Duodenal mucosa (tissue), 2 donors: ENCODE measurements around the gene DIAPH3.

Experiments used
- H3K27ac ChIP-seq: one replicate; pipeline ENCODE4 v1.7.0; 2013; ENCODE audit warnings: low read depth, low read length
- H3K27me3 ChIP-seq, 2 donors: one replicate each; pipeline ENCODE4 v1.7.0; 2013; ENCODE audit warnings: low read length in 2 of 2, control low read depth in 1 of 2; ENCODE audit not compliant: insufficient read depth in 2 of 2, control insufficient read depth in 1 of 2
- H3K36me3 ChIP-seq, 2 donors: one replicate each; pipeline ENCODE4 v1.7.0; 2013; ENCODE audit warnings: low read length in 2 of 2, control low read depth in 1 of 2; ENCODE audit not compliant: insufficient read depth in 2 of 2, control insufficient read depth in 1 of 2
- H3K4me1 ChIP-seq, 2 donors: one replicate each; pipeline ENCODE4 v1.7.0; 2013; ENCODE audit warnings: low read length in 2 of 2, control low read depth in 1 of 2; ENCODE audit not compliant: insufficient read depth in 2 of 2, control insufficient read depth in 1 of 2
- H3K4me3 ChIP-seq, 2 donors: one replicate each; pipeline ENCODE4 v1.7.0; 2013; ENCODE audit warnings: low read length in 2 of 2, low read depth in 1 of 2
- H3K9ac ChIP-seq, 2 donors: one replicate each; pipeline ENCODE4 v1.7.0; 2013; ENCODE audit warnings: low read length in 2 of 2, low read depth in 1 of 2
- H3K9me3 ChIP-seq, 2 donors: one replicate each; pipeline ENCODE4 v1.7.0; 2013; ENCODE audit warnings: low read length in 2 of 2, control low read depth in 1 of 2; ENCODE audit not compliant: control insufficient read depth in 1 of 2

Gene DIAPH3

DNA sequence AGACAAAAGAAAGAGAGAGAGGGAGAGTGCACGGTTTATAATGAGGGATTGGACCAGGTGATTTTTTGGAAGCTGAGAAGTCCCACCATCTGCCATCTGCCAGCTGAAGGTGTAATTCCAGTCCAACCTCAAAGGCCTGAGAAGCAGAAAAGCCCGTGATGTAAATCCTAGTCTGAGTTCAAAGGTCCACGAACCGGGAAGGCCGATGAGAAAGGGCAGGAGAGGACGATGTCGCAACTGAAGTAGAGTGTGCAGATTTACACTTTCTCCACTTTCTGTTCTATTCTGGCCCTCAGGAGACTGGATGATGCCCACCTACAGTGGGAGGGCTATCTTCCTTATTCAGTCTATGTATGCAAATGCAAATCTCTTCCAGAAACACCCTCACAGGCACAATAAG, 500.0 kb downstream of the DIAPH3 start:
- no peak overlapping the region for H3K4me3 ChIP-seq

DNA sequence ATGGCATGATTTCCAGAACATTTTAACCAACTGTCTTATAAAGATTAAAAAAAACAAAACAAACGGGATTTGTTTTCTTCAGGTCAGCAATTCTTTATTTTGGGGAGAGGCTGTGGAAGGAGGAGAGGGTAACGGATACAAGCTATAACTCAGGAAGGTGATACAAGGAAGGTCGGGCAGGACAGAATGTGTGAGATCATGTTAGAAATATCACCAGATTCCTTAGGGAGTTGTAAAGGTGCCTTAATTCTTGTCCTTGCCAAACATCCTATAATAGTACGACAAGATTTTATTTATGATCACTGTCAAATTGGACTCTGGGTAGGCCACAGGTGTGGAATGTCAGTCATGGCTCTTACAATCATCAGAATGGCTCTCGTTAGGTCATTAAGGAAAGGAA, 503.1 kb downstream of the DIAPH3 start:
- Histone ChIP-seq H3K27ac (no peak overlapping the region), H3K9me3 (no peaks in the 10 kb centered on the region), H3K27me3 (no peaks in the 10 kb centered on the region), H3K4me1 (peaks cover 11 to 13% of the 10 kb centered on the region in 2 donors), H3K9ac (no peak overlapping the region), H3K4me3 (no peak overlapping the region), H3K36me3 (no peaks in the 10 kb centered on the region)

More for the DNA sequence above, 500.0 kb downstream of the DIAPH3 start:
- H3K27ac ChIP-seq = no peak overlapping the region
- no peak overlapping the region for H3K9ac ChIP-seq
- H3K27me3 ChIP-seq = no peaks in the 10 kb centered on the region
- peaks cover 14 to 17% of the 10 kb centered on the region in 2 donors for H3K4me1 ChIP-seq
- no peaks in the 10 kb centered on the region for H3K9me3 ChIP-seq
- H3K36me3 ChIP-seq = no peaks in the 10 kb centered on the region

DNA sequence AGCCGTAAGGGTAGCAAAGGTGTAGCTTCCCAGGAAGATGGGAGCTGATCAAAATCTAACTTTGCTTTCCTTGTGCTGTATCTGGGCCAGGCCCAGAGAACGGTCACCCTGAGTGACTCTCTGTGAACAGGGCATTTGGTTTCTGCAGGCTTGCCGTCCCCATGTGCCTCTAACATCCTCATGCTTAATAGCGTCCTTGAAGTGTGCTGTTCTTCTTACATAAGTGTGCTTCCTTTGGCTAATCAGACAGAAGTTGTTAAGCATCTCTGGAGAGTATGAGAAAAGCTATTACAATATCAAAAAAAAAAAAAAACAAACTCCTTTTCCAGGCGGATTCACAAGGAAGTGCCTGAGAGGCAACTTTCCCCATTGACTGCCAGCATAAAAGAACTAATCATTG, 503.7 kb downstream of the DIAPH3 start:
- Histone ChIP-seq H3K27ac (no peak overlapping the region), H3K4me1 (peaks cover 6 to 7% of the 10 kb centered on the region in 2 donors), H3K9me3 (no peaks in the 10 kb centered on the region), H3K27me3 (no peaks in the 10 kb centered on the region), H3K4me3 (no peak overlapping the region), H3K36me3 (no peaks in the 10 kb centered on the region), H3K9ac (no peak overlapping the region)

DNA sequence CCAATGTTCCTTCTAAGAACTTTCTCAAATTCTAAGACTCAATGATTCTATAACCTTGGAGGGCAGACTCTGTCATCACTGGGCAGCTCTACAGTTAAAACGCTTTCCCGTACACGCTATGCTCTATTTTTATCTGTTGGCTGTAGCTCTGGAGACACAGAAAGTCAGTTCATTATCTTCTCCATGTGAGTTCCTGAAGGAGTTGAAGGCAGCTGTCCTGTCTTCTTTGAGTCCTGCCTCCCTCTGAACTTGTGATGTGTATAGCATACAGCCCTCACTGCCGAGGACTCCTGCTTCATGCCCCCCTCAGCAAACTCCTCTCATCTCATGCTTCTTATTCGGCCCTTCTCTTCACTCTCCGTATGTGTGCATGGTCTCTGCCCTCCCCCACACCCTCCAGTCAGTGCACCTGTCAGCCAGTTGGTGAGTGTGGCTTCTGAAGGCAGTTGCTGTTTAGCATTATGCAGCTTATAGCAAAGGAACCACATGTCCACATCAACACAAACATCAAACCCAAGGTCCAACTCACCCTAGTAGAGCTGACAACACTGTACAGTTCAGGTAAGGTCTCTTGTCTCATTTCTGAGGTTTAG, 504.9 kb downstream of the DIAPH3 start:
- Histone ChIP-seq H3K27me3 (no peaks in the 10 kb centered on the region), H3K4me1 (no peaks in the 10 kb centered on the region), H3K9ac (no peak overlapping the region), H3K27ac (no peak overlapping the region), H3K4me3 (no peak overlapping the region), H3K36me3 (no peaks in the 10 kb centered on the region), H3K9me3 (no peaks in the 10 kb centered on the region)

DNA sequence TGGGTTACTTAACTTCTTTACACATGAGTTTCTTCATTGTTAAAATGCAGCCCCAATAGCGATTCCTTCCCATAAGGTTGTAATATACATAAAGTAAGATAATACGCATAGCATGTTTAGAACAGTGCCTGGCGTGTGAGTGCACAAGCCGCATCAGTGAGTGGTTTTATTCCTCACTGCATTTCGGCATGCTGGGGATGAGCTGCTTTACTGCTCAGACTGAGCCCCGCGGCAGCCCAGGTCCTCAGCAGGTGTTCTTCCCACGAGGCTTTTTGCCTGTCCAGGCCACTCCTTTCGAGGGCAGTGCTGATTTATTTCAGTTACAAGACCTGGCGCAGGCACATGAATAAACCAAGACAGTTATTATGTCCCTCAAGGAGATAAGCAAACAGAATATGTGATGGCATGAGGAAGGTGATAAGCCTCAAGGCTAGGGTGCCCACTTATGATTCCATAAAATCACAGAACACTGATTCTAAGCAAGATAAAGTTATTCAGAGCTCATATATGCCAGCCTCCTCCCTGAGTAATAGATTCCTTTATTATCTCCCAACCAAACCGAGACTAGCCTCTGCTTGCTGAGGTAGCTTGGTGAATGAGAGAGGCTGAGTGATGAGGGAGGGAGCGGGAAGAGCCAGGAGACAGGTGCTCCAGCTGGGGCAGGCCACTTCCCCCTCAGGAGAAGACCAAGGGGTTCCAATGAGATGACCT, 505.5 kb downstream of the DIAPH3 start:
- H3K9me3 ChIP-seq = no peaks in the 10 kb centered on the region
- no peak overlapping the region for H3K27ac ChIP-seq

DNA sequence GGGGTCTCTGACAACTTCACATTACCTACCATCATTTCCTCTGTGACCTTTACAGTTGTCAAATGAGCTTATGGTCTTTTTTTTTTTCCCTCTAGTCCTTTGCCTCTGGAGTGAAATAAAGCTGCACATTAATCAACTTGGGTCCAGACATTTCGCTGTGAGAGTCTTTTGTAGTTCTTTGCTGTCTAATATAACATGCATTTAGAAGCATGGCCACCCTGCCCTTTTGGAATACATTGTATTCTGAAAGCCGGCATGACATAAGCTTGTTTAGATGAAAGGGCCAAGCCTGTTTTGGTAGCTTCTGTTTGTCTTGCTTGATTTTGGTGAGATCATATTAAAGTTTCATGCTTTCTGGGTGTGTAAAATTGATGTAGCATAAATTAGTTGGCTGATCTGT, 509.8 kb downstream of the DIAPH3 start:
- H3K4me1 ChIP-seq = no peaks in the 10 kb centered on the region
- no peak overlapping the region for H3K9ac ChIP-seq
- no peak overlapping the region for H3K27ac ChIP-seq
- no peaks in the 10 kb centered on the region for H3K36me3 ChIP-seq
- H3K27me3 ChIP-seq = no peaks in the 10 kb centered on the region
- H3K4me3 ChIP-seq = no peak overlapping the region
- no peaks in the 10 kb centered on the region for H3K9me3 ChIP-seq

More for the DNA sequence above, 505.5 kb downstream of the DIAPH3 start:
- no peaks in the 10 kb centered on the region for H3K27me3 ChIP-seq
- H3K4me1 ChIP-seq = no peaks in the 10 kb centered on the region
- no peaks in the 10 kb centered on the region for H3K36me3 ChIP-seq
- H3K4me3 ChIP-seq = no peak overlapping the region
- H3K9ac ChIP-seq = no peak overlapping the region

DNA sequence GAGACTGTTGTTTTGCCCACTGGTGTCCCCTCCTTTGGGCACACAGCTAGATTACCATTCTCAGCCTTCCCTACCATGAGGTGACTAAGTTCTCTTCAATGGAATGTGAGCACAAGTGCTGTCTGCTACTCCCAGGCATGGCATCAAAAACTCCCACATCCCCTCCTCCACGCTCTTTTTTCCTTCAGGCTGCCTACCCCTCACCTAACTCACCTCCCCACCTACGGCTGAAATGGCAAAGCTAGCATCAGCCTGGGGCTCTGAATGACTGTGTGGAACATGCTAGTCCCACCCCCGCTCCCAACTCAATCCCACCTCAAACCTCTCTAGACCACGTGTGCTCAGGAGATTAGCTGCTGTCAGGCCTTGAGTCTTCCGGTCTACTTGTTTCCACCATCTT, 512.2 kb downstream of the DIAPH3 start:
- Histone ChIP-seq H3K9ac (no peak overlapping the region), H3K4me3 (no peak overlapping the region), H3K36me3 (no peaks in the 10 kb centered on the region), H3K4me1 (no peaks in the 10 kb centered on the region), H3K27me3 (no peaks in the 10 kb centered on the region), H3K9me3 (no peaks in the 10 kb centered on the region), H3K27ac (no peak overlapping the region)

DNA sequence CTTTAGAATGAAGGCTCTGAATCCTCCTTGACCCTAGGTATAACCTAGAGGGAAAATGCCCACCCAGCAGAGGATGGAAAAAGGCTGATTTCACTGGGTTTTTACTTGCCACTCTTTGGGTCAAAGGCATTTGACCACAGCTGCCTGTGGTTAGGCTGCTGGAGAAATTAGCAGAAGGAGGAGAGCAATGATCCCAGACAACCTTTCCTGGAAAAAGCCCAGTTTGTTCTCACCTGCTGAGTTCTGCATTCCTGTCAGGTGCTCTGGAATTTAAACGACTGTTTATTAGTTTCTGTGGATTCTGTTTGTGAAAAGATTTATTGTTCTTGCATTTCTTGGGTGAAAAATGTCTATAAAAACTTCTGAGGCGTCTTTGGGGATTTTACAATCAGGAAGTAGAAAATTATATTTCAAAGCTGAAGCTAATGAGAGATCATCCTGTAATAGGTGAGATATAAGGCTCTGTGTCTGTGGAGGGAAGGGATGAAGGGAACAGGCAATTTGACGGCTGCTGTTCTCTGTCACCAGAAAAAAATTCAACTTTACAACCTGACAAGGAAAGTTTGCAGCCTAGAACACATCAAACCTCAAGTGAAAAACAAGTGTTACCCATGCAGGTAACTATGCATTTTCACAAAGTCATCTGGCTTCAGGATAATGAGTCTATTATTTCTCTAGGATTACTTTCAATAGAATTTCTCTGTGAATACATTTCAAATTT, 519.7 kb downstream of the DIAPH3 start:
- H3K9ac ChIP-seq = no peak overlapping the region
- H3K4me3 ChIP-seq = no peak overlapping the region
- no peaks in the 10 kb centered on the region for H3K36me3 ChIP-seq
- H3K9me3 ChIP-seq = no peaks in the 10 kb centered on the region
- no peak overlapping the region for H3K27ac ChIP-seq
- H3K4me1 ChIP-seq = no peaks in the 10 kb centered on the region
- H3K27me3 ChIP-seq = no peaks in the 10 kb centered on the region

DNA sequence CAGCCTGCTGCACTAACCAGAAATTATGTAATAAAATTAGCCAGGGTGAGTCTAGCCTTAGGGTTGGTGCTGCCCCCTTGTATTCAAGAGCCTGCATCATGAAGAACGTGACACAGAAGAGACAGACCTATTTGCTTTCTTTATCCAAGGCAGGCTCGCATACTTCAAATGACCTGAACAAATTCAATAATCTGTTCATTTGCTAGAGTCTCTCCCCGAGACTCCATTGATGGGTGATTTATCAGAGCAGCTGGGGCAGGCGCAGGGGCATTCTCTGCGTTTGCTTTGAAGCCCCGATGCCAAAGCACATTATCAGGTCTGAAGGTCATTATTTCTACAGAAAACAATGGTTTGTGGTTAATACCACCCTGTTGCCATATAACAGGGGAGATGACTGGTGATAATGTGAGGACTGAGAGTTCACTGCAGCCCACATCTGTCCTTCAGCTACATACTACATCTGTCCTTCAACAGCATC, 520.3 kb downstream of the DIAPH3 start:
- H3K9me3 ChIP-seq = no peaks in the 10 kb centered on the region
- no peak overlapping the region for H3K4me3 ChIP-seq
- no peaks in the 10 kb centered on the region for H3K27me3 ChIP-seq
- H3K4me1 ChIP-seq = no peaks in the 10 kb centered on the region
- no peaks in the 10 kb centered on the region for H3K36me3 ChIP-seq
- no peak overlapping the region for H3K27ac ChIP-seq
- H3K9ac ChIP-seq = no peak overlapping the region

DNA sequence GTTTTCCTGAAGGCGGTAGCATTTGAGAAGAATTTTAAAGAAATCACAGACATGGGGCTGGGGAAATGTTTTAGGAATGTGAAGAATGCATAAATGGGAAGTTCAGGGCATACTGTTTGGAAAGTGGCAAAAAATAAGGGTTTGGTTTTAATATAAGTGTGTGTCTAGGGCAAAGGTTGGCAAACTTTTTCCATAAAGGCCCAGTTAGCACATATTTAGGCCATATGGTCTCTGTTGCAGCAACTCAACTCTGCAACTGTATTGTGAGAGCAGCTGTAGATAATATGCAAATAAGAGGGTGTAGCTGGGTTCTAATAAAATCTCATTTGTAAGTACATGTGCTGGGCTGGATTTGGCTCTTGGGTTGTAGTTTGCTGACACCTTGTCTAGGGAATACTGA, 521.9 kb downstream of the DIAPH3 start:
- Histone ChIP-seq H3K27me3 (no peaks in the 10 kb centered on the region), H3K36me3 (no peaks in the 10 kb centered on the region), H3K27ac (no peak overlapping the region), H3K4me3 (no peak overlapping the region), H3K4me1 (no peaks in the 10 kb centered on the region), H3K9ac (no peak overlapping the region), H3K9me3 (no peaks in the 10 kb centered on the region)
